Common myeloid progenitor, CD34-positive (primary cell): ENCODE results near the gene QSOX1.

Experiments used
- CTCF ChIA-PET: fragments of 350-600 bp; sonication (Branson Sonifier 250); formaldehyde crosslinking; loops from one replicate; lab custom pipeline; 2021; ENCODE audit warnings: antibody characterized with exemption; lab: Charles Lee
- POLR2A ChIA-PET: fragments of 350-600 bp; sonication (Branson Sonifier 250); formaldehyde crosslinking; loops from one replicate; lab custom pipeline; 2021; ENCODE audit warnings: antibody characterized with exemption; lab: Charles Lee
- DNase-seq, 3 donors: peaks; one replicate each; pipeline versions ENCODE4 v3.0.0 to v3.0.0-alpha.2; 2013
- H3K27ac ChIP-seq, 2 experiments: 1 replicate in 1 of 2; 2 replicates in 1 of 2; pipeline ENCODE4 v1.7.0; 2013; ENCODE audit warnings: inconsistent platforms in 2 of 2, low read length in 2 of 2, mild to moderate bottlenecking in 2 of 2, low read depth in 1 of 2, moderate library complexity in 1 of 2; ENCODE audit not compliant: severe bottlenecking in 2 of 2, insufficient read depth in 1 of 2, poor library complexity in 1 of 2
- H3K27me3 ChIP-seq, 5 experiments: replicated peaks in 2 of 5; 1 replicate in 3 of 5; 2 replicates in 2 of 5; pipeline versions ENCODE4 v1.6.1 to v1.7.0; 2013; ENCODE audit warnings: low read length in 4 of 5, mild to moderate bottlenecking in 2 of 5, moderate library complexity in 2 of 5, inconsistent platforms in 1 of 5; ENCODE audit not compliant: insufficient read depth in 5 of 5, control insufficient read depth in 4 of 5
- H3K36me3 ChIP-seq, 4 experiments: 1 replicate in 2 of 4; 2 replicates in 2 of 4; pipeline versions ENCODE4 v1.6.1 to v1.7.0; 2013; ENCODE audit warnings: low read length in 3 of 4, control low read depth in 1 of 4, mild to moderate bottlenecking in 1 of 4; ENCODE audit not compliant: control insufficient read depth in 4 of 4, insufficient read depth in 4 of 4
- H3K4me1 ChIP-seq, 4 experiments: 1 replicate in 3 of 4; 2 replicates in 1 of 4; pipeline versions ENCODE4 v1.6.1 to v1.7.1; 2013; ENCODE audit warnings: low read length in 3 of 4, mild to moderate bottlenecking in 3 of 4, control low read depth in 1 of 4, inconsistent platforms in 1 of 4, moderate library complexity in 1 of 4; ENCODE audit not compliant: control insufficient read depth in 4 of 4, insufficient read depth in 4 of 4; ENCODE audit errors: control extremely low read depth in 1 of 4
- H3K4me3 ChIP-seq, 7 experiments: 1 replicate in 4 of 7; 2 replicates in 3 of 7; pipeline versions ENCODE4 v1.5.1 to v1.7.0; 2013; ENCODE audit warnings: mild to moderate bottlenecking in 7 of 7, low read length in 6 of 7, moderate library complexity in 6 of 7, inconsistent platforms in 2 of 7, low read depth in 2 of 7, control low read depth in 1 of 7; ENCODE audit not compliant: insufficient read depth in 4 of 7, control insufficient read depth in 1 of 7; ENCODE audit errors: extremely low read depth in 1 of 7
- H3K9me3 ChIP-seq, 5 experiments: 1 replicate in 4 of 5; 2 replicates in 1 of 5; pipeline versions ENCODE4 v1.6.1 to v1.7.1; 2013; ENCODE audit warnings: low read length in 4 of 5, mild to moderate bottlenecking in 2 of 5, inconsistent platforms in 1 of 5, low read depth in 1 of 5, moderate library complexity in 1 of 5; ENCODE audit not compliant: control insufficient read depth in 4 of 5, insufficient read depth in 2 of 5; ENCODE audit errors: control extremely low read depth in 1 of 5
- WGBS: methylation state at CpG from one replicate; pipeline ENCODE4 v1.1.5; 2013; ENCODE audit not compliant: insufficient coverage; 5-methylcytosine and 5-hydroxymethylcytosine counted together

QSOX1 gene

DNA sequence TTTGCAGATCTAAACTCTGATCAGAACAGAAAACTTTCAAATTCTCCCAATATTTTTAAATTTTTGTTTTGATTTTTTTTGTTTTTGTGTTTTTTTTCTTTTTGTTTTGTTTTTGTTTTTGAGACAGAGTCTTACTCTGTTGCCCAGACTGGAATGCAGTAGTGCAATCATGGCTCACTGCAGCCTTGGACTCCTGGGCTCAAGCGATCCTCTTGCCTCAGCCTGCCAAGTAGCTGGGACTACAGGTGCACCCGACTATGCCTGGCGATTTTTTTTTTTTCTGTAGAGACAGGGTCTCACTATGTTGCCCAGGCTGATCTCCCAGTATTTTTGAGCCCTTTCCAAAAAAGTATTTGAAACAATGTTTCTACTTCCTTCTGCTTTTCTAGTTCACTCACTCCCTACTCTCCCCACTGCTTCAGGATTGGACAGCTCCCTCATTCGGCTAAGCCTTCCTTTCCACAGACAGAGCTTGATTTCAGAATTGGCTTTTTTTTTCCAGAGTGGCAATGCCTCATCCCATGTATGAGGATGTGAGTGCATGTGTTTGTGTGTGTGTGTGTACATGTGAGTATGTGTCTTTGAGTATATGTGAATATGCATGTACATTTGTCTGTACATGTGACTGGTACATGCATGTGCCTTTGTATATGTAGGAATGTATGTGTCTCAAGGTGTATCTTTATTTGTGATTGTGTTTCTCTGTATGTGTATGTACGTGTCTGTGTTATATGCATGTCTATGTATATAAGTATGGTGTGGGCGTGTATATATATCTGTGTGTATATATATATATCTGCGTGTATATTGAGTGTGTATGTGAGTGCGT lies 87.3 kb downstream of the QSOX1 start:
- no peaks in the 10 kb centered on the region for H3K36me3 ChIP-seq
- CTCF ChIA-PET: interaction anchor here (1.1 to 1.2 kb wide), 2 partner anchors 11 to 236 kb away, joined by 3 to 4 read pairs; no protein-coding TSS in a partner anchor
- H3K4me1 ChIP-seq: no peaks in the 10 kb centered on the region
- WGBS: 86% methylated on average over 8 of the region's 8 CpGs
- POLR2A ChIA-PET: no interaction called here
- peaks cover 28 to 67% (median 43%) of the 10 kb centered on the region in 5 experiments for H3K27me3 ChIP-seq
- no peaks in the 10 kb centered on the region for H3K9me3 ChIP-seq
- H3K27ac ChIP-seq: no peak overlapping the region
- peak in 2 of 3 donors; percentile 59 to 69 for DNase-seq
- H3K4me3 ChIP-seq: no peak overlapping the region

- ChIA-PET CTCF (no interaction called here), POLR2A (no interaction called here)
- DNase-seq: no peak
- no peaks in the 10 kb centered on the region for H3K36me3 ChIP-seq
- H3K4me3 ChIP-seq: no peak overlapping the region
- no peaks in the 10 kb centered on the region for H3K9me3 ChIP-seq
- no peaks in the 10 kb centered on the region for H3K4me1 ChIP-seq
- peaks cover 16 to 50% (median 30%) of the 10 kb centered on the region in 5 experiments for H3K27me3 ChIP-seq
- H3K27ac ChIP-seq: no peak overlapping the region
- 96% methylated on average over 7 of the region's 11 CpGs for WGBS
Measured at GRCh38 chr1:180243517-180244221, 89.0 kb downstream of the QSOX1 start.

DNA sequence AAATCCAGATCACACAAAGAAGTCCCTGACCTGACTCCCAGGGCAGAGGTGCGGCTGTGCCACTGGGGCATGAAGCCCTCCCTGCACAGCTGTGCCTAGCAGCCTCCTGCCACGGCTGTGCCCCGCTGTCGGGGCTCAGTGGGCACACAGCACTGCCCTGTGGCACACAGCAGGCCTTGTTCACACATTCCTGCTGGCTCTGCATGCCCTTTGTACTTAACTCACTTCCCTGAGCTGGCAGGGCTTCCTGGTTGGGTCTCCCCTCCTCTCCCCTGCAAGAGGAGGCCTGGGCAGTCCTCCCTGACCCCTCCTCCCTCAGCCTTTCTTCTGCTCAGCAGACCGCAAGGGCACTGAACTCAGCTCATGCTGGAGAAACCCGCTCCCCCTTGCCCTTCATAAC lies 90.2 kb downstream of the QSOX1 start:
- no peak overlapping the region for H3K27ac ChIP-seq
- H3K27me3 ChIP-seq: peaks cover 10 to 38% (median 21%) of the 10 kb centered on the region in 5 experiments
- H3K9me3 ChIP-seq: no peaks in the 10 kb centered on the region
- H3K4me1 ChIP-seq: no peaks in the 10 kb centered on the region
- DNase-seq: no peak
- ChIA-PET CTCF (interaction anchor here (1.1 kb wide), 1 partner anchor 8 kb away, joined by 4 read pairs; no protein-coding TSS in a partner anchor), POLR2A (no interaction called here)
- H3K36me3 ChIP-seq: no peaks in the 10 kb centered on the region
- 96% methylated on average over 6 of the region's 6 CpGs for WGBS
- H3K4me3 ChIP-seq: no peak overlapping the region

DNA sequence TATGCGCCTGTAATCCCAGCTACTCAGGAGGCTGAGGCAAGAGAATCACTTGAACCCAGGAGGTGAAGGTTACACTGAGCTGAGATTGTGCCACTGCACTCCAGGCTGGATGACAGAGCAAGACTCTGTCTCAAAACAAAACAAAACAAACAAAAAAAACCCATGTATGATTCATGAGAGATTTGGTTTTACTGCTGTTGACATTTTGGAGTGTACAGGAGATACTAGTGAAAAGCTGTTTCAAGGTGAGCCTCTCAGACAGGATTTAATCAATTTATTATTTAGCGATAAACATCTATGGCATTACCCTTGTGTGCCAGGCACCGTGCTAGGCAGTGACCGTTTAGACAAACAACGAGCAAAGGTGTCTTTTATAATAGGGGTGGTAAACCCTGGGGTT lies 91.9 kb downstream of the QSOX1 start:
- CTCF ChIA-PET: no interaction called here
- H3K4me3 ChIP-seq: no peak overlapping the region
- no peaks in the 10 kb centered on the region for H3K36me3 ChIP-seq
- POLR2A ChIA-PET: no interaction called here
- peaks cover 2 to 21% (median 7%) of the 10 kb centered on the region in 5 experiments for H3K27me3 ChIP-seq
- no peaks in the 10 kb centered on the region for H3K9me3 ChIP-seq
- DNase-seq: no peak
- H3K27ac ChIP-seq: no peak overlapping the region
- H3K4me1 ChIP-seq: no peaks in the 10 kb centered on the region
- WGBS: 100% methylated on average over 4 of the region's 5 CpGs

DNA sequence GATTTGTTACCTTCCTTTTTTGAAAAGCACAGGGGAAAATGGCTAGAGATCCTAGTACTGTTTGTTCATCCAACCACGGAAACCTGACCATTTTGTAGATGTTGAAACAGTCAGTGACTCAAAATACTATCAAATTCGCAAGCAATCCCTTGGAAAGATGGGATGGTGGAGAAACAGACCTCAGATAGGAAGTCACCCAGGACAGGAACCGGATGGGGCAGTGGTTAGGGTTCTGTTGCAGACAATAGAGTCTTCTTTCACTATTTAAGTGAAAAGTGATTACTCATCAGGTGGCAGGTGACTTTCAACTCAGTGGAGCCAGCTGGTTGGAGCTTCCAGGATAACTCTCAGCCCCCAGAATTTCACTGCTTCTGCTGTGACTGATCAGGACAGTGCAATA lies 92.4 kb downstream of the QSOX1 start:
- 100% methylated on average over 2 of the region's 3 CpGs for WGBS
- Histone ChIP-seq H3K9me3 (no peaks in the 10 kb centered on the region), H3K27me3 (peaks cover 2 to 18% (median 7%) of the 10 kb centered on the region in 5 experiments), H3K4me3 (no peak overlapping the region), H3K36me3 (no peaks in the 10 kb centered on the region), H3K4me1 (no peaks in the 10 kb centered on the region), H3K27ac (no peak overlapping the region)
- ChIA-PET POLR2A (no interaction called here), CTCF (interaction anchor here (1.1 kb wide), 1 partner anchor 432 kb away, joined by 3 read pairs; no protein-coding TSS in a partner anchor)
- no peak for DNase-seq

GRCh38 chr1:180247580-180247979 lies 92.9 kb downstream of the QSOX1 start:
- H3K27ac ChIP-seq: no peak overlapping the region
- no peaks in the 10 kb centered on the region for H3K4me1 ChIP-seq
- peaks cover 0 to 15% (median 4%) of the 10 kb centered on the region in 5 experiments for H3K27me3 ChIP-seq
- ChIA-PET CTCF (interaction anchor here (1.0 to 1.1 kb wide), 2 partner anchors 26 to 433 kb away, joined by 3 read pairs; no protein-coding TSS in a partner anchor), POLR2A (no interaction called here)
- WGBS: 100% methylated on average over 3 of the region's 4 CpGs
- no peak for DNase-seq
- no peak overlapping the region for H3K4me3 ChIP-seq
- no peaks in the 10 kb centered on the region for H3K9me3 ChIP-seq
- H3K36me3 ChIP-seq: no peaks in the 10 kb centered on the region
